ENCODE measurements around the gene TLR4.
A peak's percentile ranks its signal among the peaks of the same experiment; 100 is the strongest.

Gene TLR4

DNA sequence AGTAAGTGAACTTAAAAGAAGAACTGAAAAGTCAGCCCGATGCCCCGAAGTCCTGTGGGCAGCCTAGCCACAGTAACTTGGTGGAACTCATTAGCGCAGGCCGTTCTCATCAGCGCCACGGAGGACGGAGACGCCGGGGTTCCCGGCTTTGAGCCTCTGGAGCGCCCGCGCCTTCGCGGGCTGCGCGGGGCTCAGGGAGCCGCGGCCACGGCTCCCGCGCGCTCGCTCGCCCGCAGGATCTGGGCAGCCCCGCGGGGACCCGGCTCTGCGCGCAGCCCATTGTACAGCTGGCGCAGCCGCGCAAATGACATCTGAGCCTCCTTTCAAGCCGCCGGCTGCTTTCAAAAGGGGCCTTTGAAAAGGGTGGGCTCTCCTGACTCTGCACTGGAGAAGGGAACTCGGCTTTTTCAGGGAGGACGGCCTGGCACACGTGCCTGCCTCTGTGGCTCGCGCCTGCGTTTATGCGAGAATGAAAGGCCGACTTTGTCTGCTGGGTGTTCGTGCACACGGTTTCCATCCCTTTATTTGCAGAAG lies 40.7 kb downstream of the TLR4 start:
- DNase-seq (ENCODE audit: low spot score) = peak; percentile 75

DNA sequence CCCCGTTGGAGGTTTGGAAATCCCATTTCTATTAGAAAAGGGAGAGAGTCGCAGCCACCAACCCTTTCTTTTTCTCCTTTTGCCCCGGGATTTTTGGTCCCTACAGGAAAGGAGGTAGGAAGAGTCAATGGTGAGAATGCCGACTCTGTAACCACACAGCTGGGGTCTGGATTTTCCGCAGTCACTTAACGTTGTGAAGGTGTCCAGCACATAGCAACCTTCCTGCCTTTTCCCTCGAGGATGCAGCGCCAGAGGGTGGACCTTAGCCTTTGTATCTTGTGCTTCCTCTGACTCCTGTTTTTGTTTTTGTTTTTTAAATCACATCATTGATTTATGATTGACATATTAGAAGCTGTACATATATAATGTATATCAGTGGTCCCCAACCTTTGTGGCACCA lies 41.4 kb downstream of the TLR4 start:
- DNase-seq (ENCODE audit: low spot score) = no peak

GRCh38 chr9:117746263-117746662 lies 42.1 kb downstream of the TLR4 start:
- no peak for DNase-seq (ENCODE audit: low spot score)

DNA sequence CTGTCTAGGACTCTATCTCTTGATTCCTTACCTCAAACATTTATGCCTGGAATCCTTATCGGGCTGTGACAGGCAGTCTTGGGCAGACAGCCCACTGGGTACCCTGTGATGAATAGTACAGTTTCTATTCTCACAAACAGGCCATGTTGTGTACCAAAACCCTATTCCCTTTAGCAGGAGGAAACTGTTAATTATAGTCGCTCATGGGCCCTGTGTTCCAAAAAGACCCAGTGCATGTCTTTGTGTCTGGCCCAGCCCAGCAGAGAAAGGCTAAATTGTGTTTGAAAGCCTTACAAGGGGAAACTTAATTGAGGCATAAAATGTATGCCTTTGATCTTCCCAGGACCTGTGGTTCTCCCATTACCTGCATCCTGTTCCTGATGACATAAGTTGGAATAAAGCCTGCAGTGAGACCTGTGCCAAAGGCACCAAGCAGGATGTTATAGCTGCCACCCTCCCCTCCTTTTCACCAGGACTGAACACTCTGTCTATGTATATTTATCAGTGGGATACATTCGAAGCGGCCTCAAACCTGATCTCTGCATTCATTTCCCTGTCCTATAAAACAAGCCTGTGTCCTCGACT lies 43.3 kb downstream of the TLR4 start:
- no peak for DNase-seq (ENCODE audit: low spot score)

- DNase-seq (ENCODE audit: low spot score) = no peak
Measured at GRCh38 chr9:117750401-117750800, 46.2 kb downstream of the TLR4 start.

DNA sequence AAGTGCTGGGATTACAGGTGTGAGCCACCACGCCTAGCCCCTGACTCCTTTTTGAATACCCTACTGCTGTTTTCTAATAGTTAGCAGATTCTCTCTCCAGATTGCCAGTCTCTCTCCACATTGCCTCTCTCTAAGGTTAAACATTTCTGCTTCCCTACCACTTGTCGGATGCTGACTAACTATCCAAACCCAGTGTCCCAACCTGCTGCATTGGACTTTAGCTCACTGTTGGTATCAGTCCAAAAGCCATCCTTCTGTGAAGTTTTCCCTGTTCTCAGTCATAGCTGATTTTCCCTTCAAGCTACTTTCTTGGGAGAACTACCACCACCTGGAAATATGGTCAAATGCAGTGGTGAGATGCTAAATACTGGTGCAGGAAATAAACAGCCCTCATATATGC lies 48.7 kb downstream of the TLR4 start:
- no peak for DNase-seq (ENCODE audit: low spot score)

GRCh38 chr9:117757561-117758190 lies 53.5 kb downstream of the TLR4 start:
- DNase-seq (ENCODE audit: low spot score) = peak; percentile 25

- DNase-seq (ENCODE audit: low spot score) = no peak
Measured at GRCh38 chr9:117763314-117763713, 59.1 kb downstream of the TLR4 start.

DNA sequence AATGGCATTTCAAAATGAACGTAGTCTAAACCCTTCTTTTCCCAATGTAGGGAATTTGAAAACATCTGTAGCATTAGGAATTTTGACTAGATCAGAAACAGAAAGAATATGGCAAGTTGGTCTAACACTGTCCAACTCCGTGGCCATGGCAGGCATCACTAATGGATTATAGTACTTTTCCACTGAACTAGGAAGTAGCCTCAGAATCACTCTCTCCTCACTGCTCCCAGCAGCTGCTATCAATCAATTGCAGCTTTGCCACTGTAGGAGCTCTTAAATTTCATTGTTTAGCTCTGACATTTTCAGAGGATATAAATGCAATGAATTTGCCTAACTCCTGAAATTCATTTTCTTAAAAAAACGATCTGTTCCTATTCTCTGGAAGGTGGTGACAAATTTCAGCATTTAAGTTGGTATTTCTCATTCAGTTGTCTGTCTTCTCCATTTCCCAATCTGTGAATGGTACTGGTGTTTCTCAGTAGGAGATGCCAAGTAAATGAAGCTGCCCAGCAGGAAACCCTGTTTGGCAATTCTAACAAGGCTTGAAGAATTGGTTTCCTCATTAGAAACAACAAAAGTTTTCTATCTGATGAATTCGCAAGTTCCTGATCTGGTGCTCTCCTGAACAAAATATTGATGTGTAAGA lies 64.7 kb downstream of the TLR4 start:
- DNase-seq (ENCODE audit: low spot score) = no peak

GRCh38 chr9:117771136-117771535 lies 66.9 kb downstream of the TLR4 start:
- DNase-seq (ENCODE audit: low spot score) = no peak

DNA sequence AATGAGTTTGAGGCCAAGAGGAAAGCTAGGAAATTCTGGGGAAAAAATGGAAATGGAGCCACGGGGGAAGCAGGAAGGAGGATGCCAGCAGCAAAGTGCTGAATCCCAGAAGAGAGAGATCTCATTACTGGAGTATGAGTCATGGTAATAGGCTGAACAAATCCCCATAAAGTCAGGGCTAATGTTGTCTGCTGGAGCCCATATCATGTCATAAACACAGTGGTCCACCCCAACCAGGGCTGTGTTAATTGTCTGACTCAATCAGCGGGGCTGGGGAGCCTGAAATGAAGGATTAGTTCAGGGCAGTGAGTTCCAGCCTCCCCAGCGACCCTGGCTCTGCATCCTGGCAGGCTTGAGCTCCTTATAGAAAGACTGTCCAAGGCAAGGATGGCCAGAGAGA lies 68.8 kb downstream of the TLR4 start:
- DNase-seq (ENCODE audit: low spot score) = no peak

Data from Ammon's horn (tissue), 1 donor.